RPMI8226 (cell line): Measurements from ENCODE around the gene SEPTIN5.
A peak's percentile ranks its signal among the peaks of the same experiment; 100 is the strongest.
"Not testable (repeated sequence)": the region's sequence is repeated elsewhere in the genome, so short reads cannot be mapped to it uniquely, and the experiment has no call there.

Experiments
- DNase-seq: peaks from one replicate; pipeline ENCODE4 v3.0.0-alpha.2; 2015

SEPTIN5 gene

GRCh38 chr22:19721330-19722177, 7.3 kb downstream of the SEPTIN5 start:
- DNase-seq: no peak

- no peak for DNase-seq
These were observed 8.1 kb downstream of the SEPTIN5 start for GRCh38 chr22:19722178-19722981.

GRCh38 chr22:19722982-19723231, 8.6 kb downstream of the SEPTIN5 start:
- DNase-seq: no peak

DNA sequence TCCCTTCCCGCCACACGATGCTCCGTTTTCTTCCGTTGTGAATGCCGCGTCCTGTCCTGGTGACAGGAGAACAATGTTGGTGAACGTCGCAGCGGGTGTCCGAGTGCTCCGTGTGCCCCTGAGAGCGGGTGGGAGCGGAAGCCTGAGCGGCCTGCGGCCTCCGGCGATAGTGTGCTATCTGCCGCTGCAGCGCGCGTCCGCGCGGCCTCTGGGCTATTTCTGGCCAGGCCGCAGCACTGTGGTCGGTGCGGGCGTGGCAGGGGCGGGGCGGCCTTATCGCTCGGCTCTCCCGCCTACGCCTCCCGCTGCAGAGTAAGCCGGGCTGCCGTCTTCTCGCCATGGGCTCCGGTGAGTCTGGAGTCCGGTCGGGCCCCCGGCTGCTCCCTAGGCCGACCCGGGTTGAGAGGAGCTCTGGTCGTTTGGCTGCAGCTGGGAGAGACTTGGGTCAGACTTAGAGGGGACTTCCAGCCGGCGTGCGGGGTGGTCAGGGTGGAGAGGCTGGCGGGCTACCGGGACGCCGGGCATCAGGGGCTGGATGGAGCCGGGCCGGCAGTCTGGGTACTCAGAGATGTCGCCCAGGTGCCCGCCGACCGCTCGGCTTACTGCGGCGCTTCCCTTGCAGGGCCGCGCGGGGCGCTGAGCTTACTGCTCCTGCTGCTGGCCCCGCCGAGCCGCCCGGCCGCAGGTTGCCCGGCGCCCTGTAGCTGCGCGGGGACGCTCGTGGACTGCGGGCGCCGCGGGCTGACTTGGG, 9.1 kb downstream of the SEPTIN5 start, which contains the start of gene GP1BB:
TSS of gene GP1BB (plus strand) at position 308 of the 751 bp plus-strand sequence. CDS start at position 339, 31 bp downstream.
- peak; percentile 35 for DNase-seq

DNA sequence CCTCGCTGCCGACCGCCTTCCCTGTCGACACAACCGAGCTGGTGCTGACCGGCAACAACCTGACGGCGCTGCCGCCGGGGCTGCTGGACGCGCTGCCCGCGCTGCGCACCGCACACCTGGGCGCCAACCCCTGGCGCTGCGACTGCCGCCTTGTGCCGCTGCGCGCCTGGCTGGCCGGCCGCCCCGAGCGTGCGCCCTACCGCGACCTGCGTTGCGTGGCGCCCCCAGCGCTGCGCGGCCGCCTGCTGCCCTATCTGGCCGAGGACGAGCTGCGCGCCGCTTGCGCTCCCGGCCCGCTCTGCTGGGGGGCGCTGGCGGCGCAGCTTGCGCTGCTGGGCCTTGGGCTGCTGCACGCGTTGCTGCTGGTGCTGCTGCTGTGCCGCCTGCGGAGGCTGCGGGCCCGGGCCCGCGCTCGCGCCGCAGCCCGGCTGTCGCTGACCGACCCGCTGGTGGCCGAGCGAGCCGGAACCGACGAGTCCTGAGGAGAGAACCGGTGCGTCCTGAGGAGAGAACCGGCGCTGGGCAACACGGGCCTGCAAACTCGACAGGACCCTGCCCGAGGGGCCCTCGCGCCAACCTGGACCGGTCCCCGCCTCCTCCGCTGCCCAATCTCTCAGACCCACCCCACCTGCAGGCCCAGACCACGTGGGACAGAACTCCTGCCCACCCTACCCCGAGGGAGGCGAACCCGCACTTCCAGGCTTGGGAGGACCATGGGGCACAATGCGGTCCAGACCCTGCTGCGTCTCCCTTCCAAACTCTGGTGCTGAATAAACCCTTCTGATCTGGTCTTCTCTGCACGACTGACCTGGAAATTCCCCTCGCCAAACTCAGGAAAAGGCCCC, 9.9 kb downstream of the SEPTIN5 start:
- DNase-seq: peak; percentile 10

- no peak for DNase-seq
These were observed 10.8 kb downstream of the SEPTIN5 start for GRCh38 chr22:19724927-19725661.

DNA sequence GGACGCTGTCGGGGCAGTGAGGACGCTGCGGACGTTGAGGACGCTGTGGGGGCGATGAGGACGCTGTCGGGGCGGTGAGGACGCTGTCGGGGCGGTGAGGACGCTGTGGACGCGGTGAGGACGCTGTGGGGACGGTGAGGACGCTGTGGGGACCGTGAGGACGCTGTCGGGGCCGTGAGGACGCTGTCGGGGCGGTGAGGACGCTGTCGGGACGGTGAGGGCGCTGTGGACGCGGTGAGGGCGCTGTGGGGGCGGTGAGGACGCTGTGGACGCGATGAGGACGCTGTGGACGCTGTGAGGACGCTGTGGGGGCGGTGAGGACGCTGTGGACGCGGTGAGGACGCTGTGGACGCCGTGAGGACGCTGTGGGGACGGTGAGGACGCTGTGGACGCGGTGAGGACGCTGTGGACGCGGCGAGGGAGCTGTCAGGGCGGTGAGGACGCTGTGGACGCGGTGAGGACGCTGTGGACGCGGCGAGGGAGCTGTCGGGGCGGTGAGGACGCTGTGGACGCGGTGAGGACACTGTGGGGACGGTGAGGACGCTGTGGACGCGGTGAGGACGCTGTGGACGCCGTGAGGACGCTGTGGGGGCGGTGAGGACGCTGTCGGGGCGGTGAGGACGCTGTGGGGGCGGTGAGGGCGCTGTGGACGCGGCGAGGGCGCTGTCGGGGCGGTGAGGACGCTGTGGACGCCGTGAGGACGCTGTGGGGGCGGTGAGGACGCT, 11.9 kb downstream of the SEPTIN5 start:
- not testable (repeated sequence) for DNase-seq

DNA sequence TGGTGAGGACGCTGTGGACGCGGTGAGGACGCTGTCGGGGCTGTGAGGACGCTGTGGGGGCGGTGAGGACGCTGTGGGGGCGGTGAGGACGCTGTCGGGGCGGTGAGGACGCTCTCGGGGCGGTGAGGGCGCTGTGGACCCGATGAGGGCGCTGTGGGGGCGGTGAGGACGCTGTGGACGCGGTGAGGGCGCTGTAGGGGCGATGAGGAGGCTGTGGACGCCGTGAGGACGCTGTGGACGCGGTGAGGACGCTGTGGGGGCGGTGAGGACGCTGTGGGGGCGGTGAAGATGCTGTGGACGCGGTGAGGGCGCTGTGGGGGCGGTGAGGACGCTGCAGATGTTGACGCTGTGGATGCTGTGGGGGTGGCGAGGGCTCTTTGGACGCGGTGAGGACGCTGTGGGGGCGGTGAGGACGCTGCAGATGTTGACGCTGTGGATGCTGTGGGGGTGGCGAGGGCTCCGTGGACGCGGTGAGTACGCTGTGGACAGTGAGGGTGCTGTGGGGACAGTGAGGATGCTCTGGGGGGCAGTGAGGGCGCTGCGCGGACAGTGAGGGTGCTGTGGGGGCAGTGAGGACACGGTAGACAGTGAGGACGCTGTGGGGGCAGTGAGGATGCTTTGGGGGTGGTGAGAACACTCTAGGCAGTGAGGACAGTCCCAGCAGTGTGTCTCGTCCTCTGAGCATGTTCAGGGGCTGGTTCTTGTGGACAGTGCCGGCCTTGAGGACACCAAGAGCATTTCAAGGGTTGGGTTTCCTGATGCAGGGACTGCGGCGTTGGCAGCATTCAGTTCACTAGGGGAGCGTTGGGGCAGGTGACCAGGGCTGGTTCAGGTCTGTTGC, 13.2 kb downstream of the SEPTIN5 start:
- no peak for DNase-seq

DNA sequence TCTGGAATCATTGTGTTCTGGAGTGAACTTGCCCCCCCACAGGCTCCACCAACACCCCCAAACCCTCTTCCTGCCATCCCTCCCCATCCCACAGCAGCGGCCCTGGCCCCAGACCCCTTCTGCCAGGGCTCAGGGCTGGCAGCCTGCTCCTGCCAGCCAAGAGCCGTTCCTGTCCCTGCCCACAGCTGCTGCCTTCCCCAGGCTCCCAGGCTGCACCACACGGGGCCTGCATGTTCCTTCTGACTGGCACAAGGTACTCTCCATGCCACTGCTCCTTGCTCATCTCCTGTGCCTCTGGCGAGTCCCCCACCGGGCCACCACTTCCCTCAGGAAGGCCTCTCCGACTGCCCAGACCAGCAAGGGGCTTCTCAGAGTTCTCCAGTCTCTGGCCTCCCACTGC, 14.0 kb downstream of the SEPTIN5 start:
- DNase-seq: no peak

- DNase-seq: no peak
These were observed 14.5 kb downstream of the SEPTIN5 start for GRCh38 chr22:19728836-19729235.

DNA sequence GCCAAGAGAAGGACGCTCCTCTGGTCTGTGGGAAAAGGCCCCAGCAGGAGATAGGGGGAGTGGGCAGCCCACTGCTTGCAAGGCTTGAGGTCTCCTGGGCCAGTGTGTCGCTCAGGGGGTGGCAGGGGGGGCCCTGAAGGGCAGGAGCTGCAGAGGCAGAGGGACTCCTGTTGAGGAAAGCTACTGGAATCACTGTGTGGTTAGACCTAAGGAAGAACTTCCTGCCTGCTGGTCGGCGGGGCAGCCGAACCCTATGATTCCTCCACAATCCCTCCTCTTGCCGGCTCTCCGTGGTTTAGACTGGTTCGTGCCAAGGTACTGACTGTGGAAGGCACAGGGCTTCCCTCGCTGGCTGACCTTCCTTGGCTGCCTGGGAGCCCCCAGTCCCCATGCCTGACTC, 15.2 kb downstream of the SEPTIN5 start:
- DNase-seq: no peak

- no peak for DNase-seq
These were observed 15.9 kb downstream of the SEPTIN5 start for GRCh38 chr22:19730198-19730597.

DNA sequence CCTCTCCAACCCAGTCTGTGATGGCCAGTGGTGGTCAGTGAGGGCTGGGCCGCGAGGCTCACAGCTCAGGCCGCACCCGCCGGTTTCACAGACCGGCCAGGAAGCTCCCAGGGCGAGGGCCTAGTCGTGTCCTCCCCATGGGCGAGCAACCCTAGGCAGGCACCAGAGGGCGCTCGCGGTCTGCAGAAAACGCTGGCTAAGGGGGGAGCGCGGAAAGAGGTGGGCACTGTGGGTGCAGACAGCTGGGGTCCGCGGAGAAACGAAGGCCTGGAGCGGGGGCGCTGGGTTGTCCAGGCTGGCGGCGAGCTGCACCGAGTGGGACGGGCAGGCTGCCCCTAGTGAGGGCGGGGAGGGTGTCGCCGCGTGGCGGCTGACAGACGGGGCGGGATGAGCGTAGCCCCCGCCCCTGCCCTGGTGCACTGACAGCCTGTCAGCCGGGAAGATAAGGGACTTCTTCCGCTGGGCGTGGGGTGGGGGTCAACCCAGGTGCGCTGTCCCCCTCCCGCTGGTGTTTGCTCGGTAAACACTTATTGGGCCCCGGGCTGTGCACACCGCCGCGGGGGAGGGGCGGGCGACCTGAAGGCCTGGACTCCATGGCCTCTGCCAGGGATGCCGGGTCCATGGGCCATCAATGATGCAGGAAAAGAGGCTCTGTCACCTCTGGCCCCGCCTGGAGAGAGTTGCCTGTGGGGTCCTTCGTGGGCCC, 16.5 kb downstream of the SEPTIN5 start:
- peak; percentile 46 for DNase-seq

DNA sequence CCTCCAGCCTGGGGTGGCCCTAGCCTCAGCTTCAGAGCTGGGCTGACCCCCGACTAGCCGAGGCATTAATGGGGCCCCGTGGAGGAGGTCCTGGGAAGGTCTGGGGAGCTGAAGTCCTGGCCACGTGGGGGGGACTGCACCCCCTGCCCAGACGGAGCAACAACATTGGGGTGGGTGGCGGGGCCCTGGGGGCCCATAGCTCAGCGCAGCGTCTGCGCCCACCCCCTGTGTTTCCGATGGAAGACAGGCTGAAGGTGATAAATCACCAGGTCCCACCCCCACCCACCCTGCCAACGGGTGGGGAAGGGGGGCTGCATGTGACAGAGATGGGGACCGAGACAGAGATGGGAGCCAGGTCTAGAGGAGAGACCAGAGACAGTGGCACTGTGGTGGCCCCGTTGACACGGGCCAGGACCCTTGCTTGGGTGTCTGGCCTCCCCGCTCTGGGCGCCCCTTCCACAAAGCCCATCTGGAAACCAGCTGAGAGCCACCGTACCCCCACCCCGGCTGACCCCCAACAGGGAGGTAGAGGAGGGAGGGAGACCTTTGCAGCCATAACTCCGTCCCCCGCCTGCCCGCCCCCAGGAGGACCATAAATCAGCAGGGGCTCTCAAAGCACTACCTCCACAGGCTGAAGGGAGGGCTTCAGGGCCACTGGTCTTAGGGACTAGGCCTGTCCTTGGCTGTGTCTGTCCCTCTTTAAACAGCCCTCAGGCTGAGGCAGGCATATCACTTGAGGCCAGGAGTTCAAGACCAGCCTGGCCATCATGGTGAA, 17.2 kb downstream of the SEPTIN5 start:
- DNase-seq: no peak

- no peak for DNase-seq
These were observed 18.3 kb downstream of the SEPTIN5 start for GRCh38 chr22:19732403-19733113.

DNA sequence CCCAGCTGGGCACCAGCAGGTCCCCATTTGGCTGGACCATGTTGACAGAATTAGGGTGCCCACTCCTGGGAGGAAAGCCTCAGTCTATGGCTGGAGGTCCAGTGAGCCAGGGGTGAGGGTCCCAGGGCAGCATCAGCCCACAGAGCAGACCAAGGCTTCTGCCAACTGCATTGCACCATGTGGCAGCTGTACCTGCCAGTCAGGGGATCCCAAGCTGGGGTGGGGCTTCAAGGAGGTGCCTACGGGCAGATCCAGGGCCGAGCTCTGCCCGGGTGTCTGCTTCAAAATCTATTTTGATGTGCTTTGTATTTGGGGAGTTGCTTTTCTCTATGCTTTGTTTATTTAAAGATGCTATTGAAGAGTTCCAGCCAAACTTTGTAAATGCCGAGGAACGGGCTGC, 19.5 kb downstream of the SEPTIN5 start:
- DNase-seq: no peak

GRCh38 chr22:19734163-19734562, 19.9 kb downstream of the SEPTIN5 start:
- DNase-seq: no peak

GRCh38 chr22:19734837-19735382, 20.6 kb downstream of the SEPTIN5 start:
- no peak for DNase-seq
